Activated CD4-positive, alpha-beta T cell treated with anti-CD3 and anti-CD28 coated beads, Interleukin-2, amount 10 ng/mL, durations not matched to agents 7 days and 5 days (primary cell): ENCODE measurements around the gene CFAP54. TPM values are rescaled to one million over a fixed set of nuclear protein-coding genes. Genes with fewer than 3 reads are reported as not detected.

Experiments
- CTCF ChIA-PET: fragments of 350-600 bp; sonication (Branson Sonifier 250); formaldehyde crosslinking; loops from one replicate; lab custom pipeline; 2021; ENCODE audit warnings: antibody characterized with exemption; lab: Charles Lee
- POLR2A ChIA-PET: fragments of 350-600 bp; sonication (Branson Sonifier 250); formaldehyde crosslinking; loops from one replicate; lab custom pipeline; 2021; ENCODE audit warnings: antibody characterized with exemption; lab: Charles Lee
- DNase-seq: peaks from one replicate; pipeline ENCODE4 v3.0.0-alpha.2; 2020
- H3K27ac Mint-ChIP-seq: one replicate; pipeline ENCODE4 v1.8.0; 2021; ENCODE audit warnings: mild to moderate bottlenecking, moderate library complexity, mixed read lengths
- H3K27me3 Mint-ChIP-seq: one replicate; pipeline ENCODE4 v1.8.0; 2021; ENCODE audit warnings: mixed read lengths
- H3K36me3 Mint-ChIP-seq: one replicate; pipeline ENCODE4 v1.8.0; 2021; ENCODE audit warnings: low read depth, mixed read lengths
- H3K4me1 Mint-ChIP-seq: one replicate; pipeline ENCODE4 v1.8.0; 2021; ENCODE audit warnings: mixed read lengths
- H3K4me3 Mint-ChIP-seq: one replicate; pipeline ENCODE4 v1.8.0; 2021; ENCODE audit warnings: mild to moderate bottlenecking, moderate library complexity, mixed read lengths
- H3K9me3 Mint-ChIP-seq: one replicate; pipeline ENCODE4 v1.8.0; 2021; ENCODE audit warnings: mixed read lengths
- total RNA-seq, 2 experiments: library from RNA; stranded (reverse); gene quantifications; one replicate each; pipeline ENCODE4 v1.2.3, GENCODE V29; 2021

The CFAP54 gene
- total RNA-seq, 2 experiments from 2014 or later: 0.23 to 0.40 TPM

GRCh38 chr12:96879301-96879700, 389.9 kb downstream of the CFAP54 start:
- Mint-ChIP-seq H3K27ac (no peak overlapping the region), H3K27me3 (peaks cover 3% of the 10 kb centered on the region), H3K36me3 (no peaks in the 10 kb centered on the region), H3K4me3 (no peak overlapping the region), H3K9me3 (no peaks in the 10 kb centered on the region), H3K4me1 (no peaks in the 10 kb centered on the region)
- DNase-seq: no peak
- ChIA-PET CTCF (interaction anchor here (0.5 kb wide), 1 partner anchor 1542 kb away, joined by 3 read pairs; no protein-coding TSS in a partner anchor), POLR2A (no interaction called here)

GRCh38 chr12:96880220-96880619, 390.8 kb downstream of the CFAP54 start:
- no peak for DNase-seq
- ChIA-PET POLR2A (no interaction called here), CTCF (interaction anchor here (0.5 kb wide), 1 partner anchor 48 kb away, joined by 4 read pairs; no protein-coding TSS in a partner anchor)
- Mint-ChIP-seq H3K27me3 (peaks cover 2% of the 10 kb centered on the region), H3K36me3 (no peaks in the 10 kb centered on the region), H3K9me3 (no peaks in the 10 kb centered on the region), H3K4me1 (no peaks in the 10 kb centered on the region), H3K27ac (no peak overlapping the region), H3K4me3 (no peak overlapping the region)

GRCh38 chr12:96881608-96882007, 392.2 kb downstream of the CFAP54 start:
- no peaks in the 10 kb centered on the region for H3K4me1 Mint-ChIP-seq
- H3K27ac Mint-ChIP-seq: no peak overlapping the region
- no peaks in the 10 kb centered on the region for H3K9me3 Mint-ChIP-seq
- H3K27me3 Mint-ChIP-seq: peaks cover 2% of the 10 kb centered on the region
- H3K4me3 Mint-ChIP-seq: no peak overlapping the region
- H3K36me3 Mint-ChIP-seq: no peaks in the 10 kb centered on the region
- CTCF ChIA-PET: no interaction called here
- DNase-seq: no peak
- POLR2A ChIA-PET: no interaction called here

- no peaks in the 10 kb centered on the region for H3K4me1 Mint-ChIP-seq
- H3K27me3 Mint-ChIP-seq: peaks cover 2% of the 10 kb centered on the region
- H3K27ac Mint-ChIP-seq: no peak overlapping the region
- no peaks in the 10 kb centered on the region for H3K9me3 Mint-ChIP-seq
- no peak for DNase-seq
- ChIA-PET POLR2A (no interaction called here), CTCF (interaction anchor here (0.6 to 1.0 kb wide), 2 partner anchors 13 to 26 kb away, joined by 3 to 4 read pairs; no protein-coding TSS in a partner anchor)
- H3K4me3 Mint-ChIP-seq: no peak overlapping the region
- H3K36me3 Mint-ChIP-seq: no peaks in the 10 kb centered on the region
Observed at GRCh38 chr12:96882862-96883261, 393.5 kb downstream of the CFAP54 start.

GRCh38 chr12:96883571-96883970, 394.2 kb downstream of the CFAP54 start:
- Mint-ChIP-seq H3K4me1 (no peaks in the 10 kb centered on the region), H3K27me3 (peaks cover 2% of the 10 kb centered on the region), H3K36me3 (no peaks in the 10 kb centered on the region), H3K9me3 (no peaks in the 10 kb centered on the region), H3K27ac (no peak overlapping the region), H3K4me3 (no peak overlapping the region)
- ChIA-PET CTCF (interaction anchor here (1.0 kb wide), 1 partner anchor 14 kb away, joined by 3 read pairs; no protein-coding TSS in a partner anchor), POLR2A (no interaction called here)
- no peak for DNase-seq

- CTCF ChIA-PET: interaction anchor here (1.1 kb wide), 1 partner anchor 89 kb away, joined by 3 read pairs; no protein-coding TSS in a partner anchor
Observed at GRCh38 chr12:96886998-96887677, 397.8 kb downstream of the CFAP54 start.

GRCh38 chr12:96889273-96889933, 400.0 kb downstream of the CFAP54 start:
- POLR2A ChIA-PET: no interaction called here
- DNase-seq: no peak
- no peaks in the 10 kb centered on the region for H3K4me1 Mint-ChIP-seq

More at GRCh38 chr12:96886998-96887677, 397.8 kb downstream of the CFAP54 start:
- H3K9me3 Mint-ChIP-seq: no peaks in the 10 kb centered on the region
- no peak overlapping the region for H3K4me3 Mint-ChIP-seq
- H3K36me3 Mint-ChIP-seq: no peaks in the 10 kb centered on the region
- no peaks in the 10 kb centered on the region for H3K4me1 Mint-ChIP-seq
- H3K27me3 Mint-ChIP-seq: peaks cover 8% of the 10 kb centered on the region
- DNase-seq: no peak
- POLR2A ChIA-PET: no interaction called here
- H3K27ac Mint-ChIP-seq: no peak overlapping the region

GRCh38 chr12:96890331-96890730, 401.0 kb downstream of the CFAP54 start:
- CTCF ChIA-PET: no interaction called here
- no peak overlapping the region for H3K27ac Mint-ChIP-seq
- H3K36me3 Mint-ChIP-seq: no peaks in the 10 kb centered on the region
- H3K4me1 Mint-ChIP-seq: no peaks in the 10 kb centered on the region
- no peak overlapping the region for H3K4me3 Mint-ChIP-seq
- peaks cover 11% of the 10 kb centered on the region for H3K27me3 Mint-ChIP-seq
- peaks cover 5% of the 10 kb centered on the region for H3K9me3 Mint-ChIP-seq
- POLR2A ChIA-PET: no interaction called here
- DNase-seq: no peak

More at GRCh38 chr12:96889273-96889933, 400.0 kb downstream of the CFAP54 start:
- H3K4me3 Mint-ChIP-seq: no peak overlapping the region
- H3K36me3 Mint-ChIP-seq: no peaks in the 10 kb centered on the region
- H3K27ac Mint-ChIP-seq: no peak overlapping the region
- H3K27me3 Mint-ChIP-seq: peaks cover 11% of the 10 kb centered on the region
- CTCF ChIA-PET: no interaction called here
- H3K9me3 Mint-ChIP-seq: peaks cover 5% of the 10 kb centered on the region

GRCh38 chr12:96892104-96892503, 402.7 kb downstream of the CFAP54 start:
- Mint-ChIP-seq H3K9me3 (peaks cover 5% of the 10 kb centered on the region), H3K4me3 (no peak overlapping the region), H3K4me1 (no peaks in the 10 kb centered on the region), H3K36me3 (no peaks in the 10 kb centered on the region), H3K27ac (no peak overlapping the region), H3K27me3 (peaks cover 14% of the 10 kb centered on the region)
- ChIA-PET POLR2A (no interaction called here), CTCF (no interaction called here)
- no peak for DNase-seq

GRCh38 chr12:96897421-96897820, 408.0 kb downstream of the CFAP54 start:
- no peaks in the 10 kb centered on the region for H3K4me1 Mint-ChIP-seq
- H3K4me3 Mint-ChIP-seq: no peak overlapping the region
- no peak overlapping the region for H3K27ac Mint-ChIP-seq

GRCh38 chr12:96901175-96901574, 411.8 kb downstream of the CFAP54 start:
- no peaks in the 10 kb centered on the region for H3K9me3 Mint-ChIP-seq
- H3K27ac Mint-ChIP-seq: no peak overlapping the region
- POLR2A ChIA-PET: no interaction called here
- DNase-seq: no peak
- H3K4me1 Mint-ChIP-seq: peaks cover 3% of the 10 kb centered on the region
- no peaks in the 10 kb centered on the region for H3K36me3 Mint-ChIP-seq
- no peak overlapping the region for H3K4me3 Mint-ChIP-seq
- peaks cover 13% of the 10 kb centered on the region for H3K27me3 Mint-ChIP-seq
- CTCF ChIA-PET: no interaction called here

More at GRCh38 chr12:96897421-96897820, 408.0 kb downstream of the CFAP54 start:
- Mint-ChIP-seq H3K36me3 (no peaks in the 10 kb centered on the region), H3K27me3 (peaks cover 4% of the 10 kb centered on the region), H3K9me3 (peaks cover 5% of the 10 kb centered on the region)
- ChIA-PET CTCF (no interaction called here), POLR2A (no interaction called here)
- no peak for DNase-seq

GRCh38 chr12:96902076-96902475, 412.7 kb downstream of the CFAP54 start:
- Mint-ChIP-seq H3K27ac (no peak overlapping the region), H3K4me3 (no peak overlapping the region), H3K27me3 (peaks cover 10% of the 10 kb centered on the region), H3K4me1 (peaks cover 7% of the 10 kb centered on the region), H3K36me3 (no peaks in the 10 kb centered on the region), H3K9me3 (no peaks in the 10 kb centered on the region)
- DNase-seq: no peak
- ChIA-PET POLR2A (no interaction called here), CTCF (no interaction called here)

GRCh38 chr12:96906498-96906848, 417.1 kb downstream of the CFAP54 start:
- H3K9me3 Mint-ChIP-seq: no peaks in the 10 kb centered on the region
- H3K36me3 Mint-ChIP-seq: peaks cover 32% of the 10 kb centered on the region
- H3K4me3 Mint-ChIP-seq: peak overlapping the region; percentile 86
- ChIA-PET CTCF (no interaction called here), POLR2A (no interaction called here)
- H3K4me1 Mint-ChIP-seq: peaks cover 42% of the 10 kb centered on the region
- H3K27ac Mint-ChIP-seq: peak overlapping the region; percentile 99
- peaks cover 10% of the 10 kb centered on the region for H3K27me3 Mint-ChIP-seq
- no peak for DNase-seq
